HG03066 (cell line): ENCODE results near the gene VAV1.
"Not testable (repeated sequence)": the region's sequence is repeated elsewhere in the genome, so short reads cannot be mapped to it uniquely, and the experiment has no call there.

ENCODE experiments used
- ATAC-seq: cut with Tn5 transposase; IDR thresholded peaks from one replicate; pipeline ENCODE4 v1.9.1; 2021; ENCODE audit warnings: low read depth; ENCODE audit not compliant: unreplicated experiment

VAV1 gene

DNA sequence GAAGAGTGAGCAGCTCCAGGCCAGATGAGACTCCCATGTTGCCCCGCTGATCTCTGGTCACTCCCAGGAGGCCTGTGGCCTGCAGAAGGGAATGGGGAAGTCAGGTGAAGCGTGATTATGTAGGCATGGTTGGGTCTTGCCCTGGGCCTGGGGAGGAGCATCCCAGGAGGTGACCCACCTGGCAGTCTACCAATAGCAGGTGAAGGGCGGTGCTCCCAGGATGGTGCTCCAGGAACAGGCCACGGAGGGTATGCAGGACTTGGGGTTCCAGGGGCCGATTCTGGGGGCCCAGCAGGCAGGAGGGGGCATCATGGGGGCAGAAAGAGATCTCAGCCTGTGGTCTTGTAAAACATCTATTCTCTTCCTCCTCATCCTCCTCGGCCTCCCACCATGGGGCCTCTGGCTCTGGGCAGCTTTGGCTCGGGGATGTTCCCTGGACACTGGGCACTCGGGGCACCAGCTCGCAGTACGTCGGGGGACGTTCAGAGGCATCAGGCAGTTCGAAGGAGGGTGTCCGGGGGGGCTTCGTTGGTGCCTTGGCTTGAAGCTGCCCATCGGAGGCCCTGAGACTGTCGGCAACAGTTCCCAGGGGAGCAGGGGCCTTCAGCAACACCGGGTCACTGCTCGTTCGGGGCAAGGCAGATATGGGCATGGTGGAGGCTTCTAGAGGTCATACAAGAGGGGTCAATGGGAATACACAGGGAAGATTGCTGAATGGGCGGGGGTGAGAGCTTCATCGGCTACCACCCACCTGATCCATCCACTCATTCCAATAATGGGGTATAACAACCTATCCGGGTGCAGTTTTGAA lies 17.6 kb upstream of the VAV1 start:
- no peak for ATAC-seq

DNA sequence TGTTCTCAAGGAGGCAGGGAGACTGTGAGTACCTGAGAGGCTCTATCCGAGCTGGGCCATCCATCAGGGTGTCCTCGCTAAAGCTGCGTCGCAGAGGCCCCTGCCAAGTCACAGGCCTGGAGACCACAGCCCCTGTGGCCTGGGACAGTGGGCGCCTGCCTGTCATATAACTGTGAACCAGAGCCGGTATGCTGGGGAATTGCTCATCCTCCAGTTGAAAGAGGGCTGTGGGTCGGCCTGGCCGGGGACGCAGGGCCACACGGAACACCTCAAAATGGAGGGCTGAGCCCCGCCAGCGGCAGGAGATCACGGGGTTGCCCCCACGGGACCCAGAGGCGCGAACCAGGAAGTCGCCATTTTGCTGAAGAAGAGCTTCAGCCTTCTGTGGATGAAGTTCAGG lies 11.9 kb upstream of the VAV1 start:
- no peak for ATAC-seq

DNA sequence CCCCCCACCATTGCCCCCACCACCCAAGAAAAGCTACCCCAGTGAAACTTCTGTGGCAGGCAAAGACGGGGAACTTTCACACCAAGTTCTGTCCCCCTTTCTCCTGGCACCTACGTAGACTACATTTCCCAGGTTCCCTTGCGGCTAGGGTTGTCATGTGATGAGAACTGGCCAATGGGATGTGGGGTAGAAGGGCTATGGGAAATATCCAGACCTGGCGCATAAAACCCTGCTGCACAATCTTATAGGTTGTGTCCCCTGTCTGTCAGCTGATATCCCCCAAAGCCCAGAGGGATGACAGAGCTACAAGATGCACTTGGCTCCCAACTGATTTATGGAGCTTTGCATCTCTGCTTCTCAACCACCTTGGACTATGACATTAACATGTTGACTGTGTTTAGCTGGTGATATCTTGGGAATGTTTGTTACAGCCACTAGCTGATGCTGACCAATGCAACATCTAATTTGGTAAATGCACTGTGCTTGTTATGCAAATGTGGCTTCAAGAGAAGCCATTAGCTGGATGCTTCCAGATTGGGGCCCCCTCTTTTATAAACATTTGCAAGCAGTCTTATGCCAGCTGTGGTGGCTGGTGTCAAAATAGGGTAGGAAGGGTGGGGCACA lies 11.3 kb upstream of the VAV1 start:
- ATAC-seq: no peak

DNA sequence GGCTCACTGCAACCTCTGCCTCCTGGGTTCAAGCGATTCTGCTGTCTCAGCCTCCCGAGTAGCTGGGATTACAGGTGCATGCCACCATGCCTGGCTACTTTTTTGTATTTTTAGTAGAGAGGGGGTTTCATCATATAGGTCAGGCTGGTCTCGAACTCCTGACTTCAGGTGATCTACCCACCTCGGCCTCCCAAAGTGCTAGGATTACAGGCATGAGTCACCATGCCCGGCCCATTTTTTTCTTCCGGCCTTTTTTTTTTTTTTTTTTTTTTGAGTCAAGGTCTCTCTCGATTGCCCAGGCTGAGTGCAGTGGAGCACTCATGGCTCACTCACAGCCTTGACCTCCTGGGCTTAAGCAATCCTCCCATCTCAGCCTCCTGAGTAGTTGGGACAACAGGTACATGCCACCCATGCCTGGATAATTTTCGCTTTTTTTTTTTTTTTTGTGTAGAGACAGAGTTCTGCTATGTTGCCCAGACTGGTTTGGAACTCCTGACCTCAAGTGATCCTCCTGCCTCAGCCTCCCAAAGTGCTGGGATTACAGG lies 10.2 kb upstream of the VAV1 start:
- ATAC-seq: not testable (repeated sequence)

DNA sequence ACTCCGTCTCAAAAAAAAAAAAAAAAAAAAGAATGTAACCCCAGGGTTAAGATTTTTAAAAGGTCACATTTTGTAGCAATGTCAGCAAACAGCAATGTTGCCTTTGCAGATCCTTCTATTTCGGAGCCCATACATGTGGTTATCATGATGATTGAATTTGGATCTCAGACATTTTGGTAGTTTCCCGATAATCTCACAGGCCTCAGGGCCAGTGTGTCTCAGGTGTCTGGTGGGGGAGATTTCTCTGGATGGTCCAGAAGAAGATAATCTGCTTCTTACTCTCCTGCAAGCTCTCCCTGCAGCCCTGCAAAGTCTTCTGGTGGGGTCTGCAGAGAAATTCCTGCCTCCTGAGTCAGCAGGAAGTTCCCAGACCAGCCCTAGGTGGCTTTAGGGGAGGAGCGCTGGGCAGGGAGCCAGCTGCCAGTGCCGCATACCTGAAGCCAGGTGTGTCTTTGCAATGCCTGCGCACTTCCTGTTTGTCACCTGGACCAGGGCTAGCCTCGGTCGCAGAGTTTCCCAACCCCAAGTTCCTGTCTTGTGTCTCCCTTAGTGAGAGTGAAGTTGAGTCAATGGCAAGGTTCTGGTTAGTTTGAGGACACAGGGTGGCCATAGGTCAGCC lies 6.7 kb upstream of the VAV1 start:
- ATAC-seq: no peak

DNA sequence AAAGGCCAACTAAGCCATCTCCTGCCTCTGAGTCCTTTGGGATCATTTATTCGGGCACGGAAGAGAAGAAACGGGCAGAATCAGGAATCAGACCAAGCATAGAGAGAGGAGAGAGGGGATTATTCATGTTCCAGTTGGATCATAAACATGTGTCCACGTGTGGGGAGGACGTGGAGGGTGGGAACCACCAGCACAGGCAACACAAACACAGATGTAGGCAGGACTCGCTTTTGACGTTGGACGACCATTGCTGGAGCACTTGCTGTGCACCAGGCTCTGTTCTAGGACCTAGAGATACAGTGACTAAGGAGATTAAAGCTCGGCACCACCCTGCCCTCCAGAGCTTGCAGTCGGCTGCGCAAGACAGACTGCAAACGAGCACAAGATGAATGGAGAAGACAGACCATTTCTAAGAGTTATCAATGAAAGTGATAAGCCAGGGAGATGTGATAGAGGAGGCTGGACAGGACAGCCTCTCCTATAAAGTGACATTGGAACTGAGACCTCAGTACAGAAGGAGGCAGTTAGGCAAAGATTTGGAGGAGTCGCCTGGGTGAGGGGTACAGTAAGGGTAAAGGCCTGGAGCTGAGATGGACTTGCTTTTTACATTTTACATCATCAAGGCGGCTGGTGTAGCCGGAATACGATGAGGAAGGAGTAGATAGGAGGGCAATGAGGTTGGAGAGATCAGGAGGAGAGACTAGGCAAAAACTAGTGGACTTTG lies 6.0 kb upstream of the VAV1 start:
- no peak for ATAC-seq

DNA sequence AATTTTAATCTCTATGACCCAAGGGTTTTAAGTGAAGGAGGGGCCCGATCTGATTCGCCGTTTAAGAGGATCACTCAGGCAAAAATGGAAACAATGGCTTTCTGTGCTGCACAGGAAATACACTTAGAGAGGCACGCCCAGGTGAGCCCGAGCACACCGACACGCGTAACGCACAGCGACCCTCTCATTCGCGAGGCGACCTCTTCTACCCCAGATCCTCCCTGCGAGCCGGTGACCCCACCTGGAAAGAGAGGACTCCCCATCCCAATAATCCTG lies 5.5 kb upstream of the VAV1 start:
- no peak for ATAC-seq

DNA sequence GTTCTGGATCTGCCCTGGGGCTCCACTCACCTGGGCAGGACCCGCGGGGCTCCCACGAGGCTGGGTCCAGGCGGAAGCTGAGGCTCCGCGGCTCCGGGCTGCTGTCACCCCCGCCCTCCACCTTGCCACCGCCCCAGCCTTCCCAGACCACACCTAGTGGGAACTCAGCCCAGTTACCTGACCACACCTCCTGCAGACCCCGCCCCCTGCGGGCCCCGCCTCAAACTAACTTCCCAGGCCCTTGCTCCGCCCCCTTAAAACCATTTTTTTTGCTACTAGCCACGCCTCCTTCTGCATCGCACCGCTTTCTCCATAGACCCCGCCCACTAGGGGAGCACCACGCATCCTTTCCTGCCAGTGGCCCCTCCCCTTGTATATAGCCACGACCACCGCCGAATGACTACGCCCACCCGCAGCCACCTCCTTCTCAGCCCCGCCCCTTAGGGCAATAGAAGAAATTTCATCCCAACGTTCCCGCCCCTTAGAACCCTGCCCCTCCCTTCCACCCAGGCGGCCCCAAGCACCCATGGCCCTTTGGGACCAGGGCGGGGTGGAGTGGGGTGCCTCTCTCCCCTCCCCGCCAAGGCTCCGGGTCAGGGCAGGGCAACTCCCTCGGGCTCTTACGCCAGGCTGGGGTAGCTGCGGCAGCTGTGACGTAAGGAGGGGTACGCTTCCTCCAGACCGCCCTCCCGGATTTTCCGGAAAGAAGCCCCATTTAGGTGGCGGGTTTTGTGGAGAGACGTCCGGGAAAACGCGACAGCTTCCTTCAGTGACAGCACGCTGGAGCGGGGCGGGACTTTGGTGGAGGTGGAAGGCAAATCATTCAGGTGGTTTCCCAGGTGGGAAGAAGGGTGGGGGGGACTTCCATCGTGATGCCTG lies 4.9 kb upstream of the VAV1 start, which contains the start of gene SH2D3A:
SH2D3A (minus strand) TSS at position 79 of the 879 bp plus-strand sequence. CDS start 3,687 bp downstream, outside the sequence.
- peak; percentile 56 for ATAC-seq

DNA sequence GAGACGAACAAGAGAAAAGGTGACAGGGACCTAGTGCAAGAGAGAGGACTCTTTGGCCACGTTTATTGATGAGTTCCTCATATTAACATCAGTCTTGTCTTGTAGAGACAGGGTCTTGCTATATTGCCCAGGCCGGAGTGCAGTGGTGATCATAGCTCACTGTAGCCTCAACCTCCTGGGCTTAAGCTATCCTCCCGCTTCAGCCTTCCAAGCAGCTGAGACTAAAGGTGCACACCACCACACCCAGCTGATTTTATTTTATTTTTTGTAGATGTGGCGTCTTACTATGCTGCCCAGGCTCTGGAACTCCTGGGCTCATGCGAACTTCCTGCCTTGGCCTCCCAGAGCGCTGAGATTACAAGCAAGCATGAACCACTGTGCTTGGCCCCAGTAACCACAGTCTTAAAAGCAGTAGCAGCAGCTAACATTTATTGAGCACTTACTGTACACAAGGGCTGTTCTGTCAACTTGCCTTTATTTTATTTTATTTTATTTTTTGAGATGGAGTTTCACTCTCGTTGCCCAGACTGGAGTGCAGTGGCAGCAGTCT lies 4.2 kb upstream of the VAV1 start:
- ATAC-seq: no peak

DNA sequence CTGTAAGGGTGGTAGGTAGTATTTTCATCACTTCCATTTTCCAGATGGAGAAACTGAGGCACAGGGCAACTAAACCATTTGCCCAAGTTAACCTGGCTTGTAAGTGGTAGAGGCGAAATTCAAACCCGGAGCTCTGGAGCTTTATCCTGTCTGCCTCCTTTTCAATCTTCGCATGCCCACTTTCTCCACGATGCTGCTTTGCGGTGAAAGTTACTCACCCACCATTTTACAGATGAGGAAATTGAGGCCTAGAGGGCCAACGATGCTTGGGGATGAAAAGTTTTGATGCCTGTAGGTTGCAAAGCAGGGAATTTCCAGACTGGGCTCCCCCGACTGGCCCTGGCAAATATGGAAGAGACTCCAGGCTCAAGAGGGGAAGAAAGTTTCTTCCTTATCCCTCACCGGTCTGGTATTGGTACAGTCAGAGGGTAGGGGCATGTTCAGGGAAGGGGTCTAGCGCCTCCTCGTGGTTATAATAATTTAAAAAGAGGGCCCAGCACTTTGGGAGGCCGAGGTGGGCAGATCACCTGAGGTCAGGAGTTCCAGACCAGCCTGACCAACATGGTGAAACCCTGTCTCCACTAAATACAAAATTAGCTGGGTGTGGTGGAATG lies 3.4 kb upstream of the VAV1 start:
- ATAC-seq: no peak

DNA sequence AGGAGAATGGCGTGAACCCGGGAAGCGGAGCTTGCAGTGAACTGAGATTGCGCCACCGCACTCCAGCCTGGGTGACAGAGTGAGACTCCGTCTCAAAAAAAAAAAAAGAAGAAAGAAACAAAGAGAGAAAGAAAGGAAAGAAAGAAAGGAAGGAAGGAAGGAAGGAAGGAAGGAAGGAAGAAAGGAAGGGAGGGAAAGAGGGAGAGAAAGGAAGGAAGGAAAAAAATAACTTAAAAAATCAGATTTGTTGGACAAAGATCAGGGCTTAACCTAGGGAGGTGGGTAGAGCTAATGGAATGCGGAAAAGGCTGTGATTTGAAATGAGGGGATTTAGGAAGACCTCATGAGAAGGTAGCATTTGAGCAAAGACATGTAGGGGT lies 870 bp upstream of the VAV1 start:
- not testable (repeated sequence) for ATAC-seq

DNA sequence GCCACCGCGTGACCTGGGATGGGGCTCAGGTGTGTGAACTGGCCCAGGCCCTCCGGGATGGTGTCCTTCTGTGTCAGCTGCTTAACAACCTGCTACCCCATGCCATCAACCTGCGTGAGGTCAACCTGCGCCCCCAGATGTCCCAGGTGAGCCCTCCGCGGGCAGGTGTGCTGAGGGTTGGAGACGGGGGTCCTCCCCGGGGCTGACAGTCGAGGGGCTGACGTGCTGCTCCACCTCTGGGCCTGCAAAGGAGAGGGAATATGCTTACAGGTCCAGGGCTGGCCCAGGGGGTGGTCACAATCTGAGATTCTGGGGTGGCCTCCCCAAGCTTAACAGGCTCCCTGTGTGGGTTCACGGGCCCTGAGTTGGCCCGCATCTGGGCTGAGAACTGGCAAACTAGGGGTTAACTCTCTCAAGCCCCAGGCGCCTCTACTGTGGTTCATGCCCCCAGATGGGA lies 386 bp downstream of the VAV1 start:
- ATAC-seq: peak; percentile 6

DNA sequence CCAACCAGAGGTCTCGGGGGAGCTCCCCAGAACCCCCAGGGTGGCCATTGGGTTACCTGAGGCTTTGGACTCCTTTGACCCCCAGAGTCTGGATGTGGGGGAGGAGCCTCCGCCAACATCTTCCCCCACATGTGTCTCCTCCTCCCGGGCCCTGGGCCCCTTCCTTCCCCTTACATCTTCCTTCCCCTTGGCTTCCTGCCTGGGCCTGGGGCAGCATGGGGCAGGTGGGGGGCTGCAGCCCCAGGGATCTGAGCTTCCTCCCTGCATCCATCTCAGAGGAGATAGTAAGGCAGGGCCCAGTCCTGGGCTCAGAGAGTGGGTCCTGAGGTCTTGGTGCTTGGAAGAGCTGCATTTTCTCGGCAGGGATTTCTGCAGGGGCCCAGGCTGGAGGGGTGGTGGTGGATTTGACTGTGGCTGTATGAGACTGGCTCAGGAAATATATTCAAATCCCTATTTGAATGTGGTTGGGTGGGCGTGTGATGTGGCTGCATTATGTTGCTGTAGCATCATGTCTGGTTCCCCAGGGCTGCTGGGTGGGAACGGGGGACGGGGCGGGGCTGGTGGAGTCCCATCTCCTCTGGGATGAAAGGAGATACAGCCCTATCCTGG lies 919 bp downstream of the VAV1 start:
- ATAC-seq: peak; percentile 35

DNA sequence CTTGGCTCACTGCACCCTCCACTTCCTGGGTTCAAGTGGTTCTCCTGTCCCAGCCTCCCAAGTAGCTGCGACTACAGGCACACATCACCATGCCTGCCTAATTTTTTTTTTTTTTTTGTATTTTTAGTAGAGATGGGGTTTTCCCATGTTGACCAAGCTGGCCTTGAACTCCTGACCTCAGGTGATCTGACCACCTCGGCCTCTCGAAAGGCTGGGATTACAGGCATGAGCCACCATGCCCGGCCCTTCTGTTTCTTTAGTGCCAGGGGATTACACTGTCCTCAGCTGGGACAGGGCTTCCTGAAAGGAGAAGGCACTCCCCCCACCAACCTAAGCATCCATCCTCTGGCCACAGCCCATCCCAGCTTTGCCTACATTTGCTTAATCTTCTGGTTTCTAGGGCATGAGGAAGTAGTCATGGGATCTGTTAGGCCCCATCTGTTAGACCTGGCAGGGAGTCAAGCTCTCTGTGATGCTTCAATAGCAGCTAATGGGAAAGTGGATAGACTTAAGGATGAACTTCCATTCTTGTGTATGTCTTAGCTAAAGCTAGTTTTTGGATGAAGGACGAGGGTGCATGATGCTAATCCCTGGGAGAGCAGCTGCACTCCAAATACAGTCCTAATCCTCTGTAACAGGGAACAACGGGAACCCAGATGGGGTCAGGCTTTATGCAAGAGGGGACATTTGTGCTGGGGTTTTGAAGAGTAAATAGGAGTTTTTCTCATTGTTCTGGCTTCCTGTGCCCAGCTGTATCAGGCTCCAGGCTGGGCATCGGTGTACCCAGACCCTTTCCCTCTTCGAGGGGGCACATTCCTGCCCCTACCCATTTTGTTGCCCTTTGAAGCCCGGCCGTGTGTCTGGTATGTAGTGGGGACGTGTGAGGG lies 2.6 kb downstream of the VAV1 start:
- no peak for ATAC-seq

DNA sequence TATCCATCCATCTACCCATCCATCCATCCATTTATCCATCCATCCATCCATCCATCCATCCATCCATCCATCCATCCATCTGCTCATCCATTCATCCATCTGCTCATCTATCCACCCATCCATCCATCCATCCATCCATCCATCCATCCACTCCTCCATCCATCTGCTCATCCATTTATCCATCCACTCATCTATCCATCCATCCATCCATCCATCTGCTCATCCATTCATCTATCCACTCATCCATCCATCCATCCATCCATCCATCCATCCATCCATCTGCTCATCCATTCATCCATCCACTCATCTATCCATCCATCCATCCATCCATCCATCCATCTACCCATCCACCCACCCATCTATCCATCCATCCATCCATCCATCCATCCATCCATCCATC lies 3.5 kb downstream of the VAV1 start:
- ATAC-seq: not testable (repeated sequence)

DNA sequence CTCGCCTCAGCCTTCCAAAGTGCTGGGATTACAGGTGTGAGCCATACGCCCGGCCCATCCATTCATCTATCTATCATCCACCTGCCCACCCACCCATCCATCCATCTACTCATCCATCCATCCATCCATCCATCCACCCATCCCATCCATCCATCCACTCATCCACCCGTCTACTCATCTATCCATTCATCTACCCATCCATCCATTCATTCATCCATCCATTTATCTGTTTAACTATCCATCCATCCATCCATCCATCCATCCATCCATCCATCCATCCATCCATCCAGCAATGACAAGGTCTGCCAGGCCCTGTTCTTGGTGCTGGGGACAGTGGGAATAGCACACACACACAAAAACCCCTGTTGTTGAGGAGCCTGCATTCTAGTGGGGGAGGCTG lies 4.5 kb downstream of the VAV1 start:
- no peak for ATAC-seq

DNA sequence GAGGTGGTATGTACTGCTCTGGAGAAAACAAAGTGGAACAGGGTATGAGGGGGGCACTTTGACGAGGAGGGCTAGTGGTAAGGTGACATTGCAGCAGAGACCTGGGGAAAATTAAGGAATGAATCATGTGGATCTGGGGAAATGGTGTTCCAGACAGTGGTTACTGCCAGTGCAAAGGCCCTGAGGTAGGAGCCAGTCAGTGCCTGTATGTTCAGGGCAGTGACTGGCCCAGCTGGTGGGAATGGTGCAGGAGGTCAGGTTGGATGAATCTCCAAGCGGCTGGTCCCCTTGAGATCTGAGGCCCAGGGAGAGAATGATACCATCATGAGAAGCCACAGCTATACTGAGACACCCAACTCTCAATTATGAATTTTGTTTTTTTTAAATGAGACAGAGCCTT lies 4.9 kb downstream of the VAV1 start:
- ATAC-seq: no peak

DNA sequence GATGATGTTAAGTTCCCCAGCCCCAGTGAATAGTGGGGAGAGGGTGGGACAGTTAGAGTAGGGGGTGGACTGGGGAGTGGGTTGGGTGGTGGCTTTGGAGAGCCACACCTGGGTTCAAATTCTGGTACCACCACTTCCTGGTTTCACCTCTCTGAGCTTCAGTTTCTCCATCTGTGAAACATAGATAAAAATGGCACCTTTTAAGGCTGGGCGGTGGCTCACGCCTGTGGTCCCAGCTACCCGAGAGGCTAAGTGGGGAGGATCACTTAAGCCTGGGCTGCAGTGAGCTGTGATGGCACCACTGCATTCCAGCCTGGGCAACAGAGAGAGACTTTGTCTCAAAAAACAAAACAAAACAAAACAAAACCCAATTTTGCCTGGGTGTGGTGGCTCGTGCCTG lies 5.9 kb downstream of the VAV1 start:
- no peak for ATAC-seq
